Left lung (tissue), 10 donors: ENCODE results near the gene C2. TPM values are rescaled to one million over a fixed set of nuclear protein-coding genes. Genes with fewer than 3 reads are reported as not detected.

ENCODE experiments used
- ATAC-seq: fragments of 200-7000 bp; cut with Tn5 transposase; one replicate; pipeline ENCODE4 v1.9.1; 2020; ENCODE audit warnings: moderate library complexity
- DNase-seq, 4 donors: peaks; one replicate each; pipeline ENCODE4 v3.0.0-alpha.2; 2013 to 2020
- H3K27ac ChIP-seq, 2 donors: fragments of 200-600 bp; sonication (generic) in 1 of 2; one replicate each; pipeline versions ENCODE4 v1.5.0 to v1.8.0; 2020 to 2021
- H3K27me3 ChIP-seq, 2 donors: fragments of 200-600 bp; sonication (generic) in 1 of 2; one replicate each; pipeline versions ENCODE4 v1.5.0 to v1.8.0; 2020 to 2021
- H3K36me3 ChIP-seq, 2 donors: fragments of 200-600 bp; sonication (generic) in 1 of 2; one replicate each; pipeline versions ENCODE4 v1.5.0 to v1.8.0; 2020 to 2021
- H3K4me1 ChIP-seq, 2 donors: fragments of 200-600 bp; one replicate each; pipeline ENCODE4 v1.8.0; 2021
- H3K4me3 ChIP-seq, 2 donors: fragments of 200-600 bp; sonication (generic) in 1 of 2; one replicate each; pipeline versions ENCODE4 v1.5.0 to v1.8.0; 2020 to 2021; ENCODE audit warnings: mild to moderate bottlenecking in 1 of 2
- H3K9me3 ChIP-seq, 2 donors: fragments of 200-600 bp; sonication (generic) in 1 of 2; one replicate each; pipeline versions ENCODE4 v1.5.0 to v1.8.0; 2020 to 2021
- intact Hi-C, 2 donors: fragments of 100-400 bp; cut with DNase I; formaldehyde crosslinking; loops; one replicate each; pipeline versions ENCODE4 v1.11.2 to v1.14.2; 2022
- polyA plus RNA-seq, 6 donors: library from polyadenylated mRNA; unstranded; fragments of 120-200 nt; gene quantifications; one replicate each; pipeline ENCODE4 v1.2.1, GENCODE V29; 2013; ENCODE audit not compliant: insufficient read length in 6 of 6
- total RNA-seq, 2 donors: library from RNA; stranded (reverse); fragmentation: NEBNext Ultra II Directional; extraction: Animal tissue kit (Norgen Biotek cat#: 25700); gene quantifications; one replicate each; pipeline ENCODE4 v1.2.1, GENCODE V29; 2021
- TF ChIP-seq, protein P1 (sequence below), 2 donors: fragments of 200-600 bp; sonication (generic) in 1 of 2; IDR thresholded peaks; one replicate each; pipeline versions ENCODE4 v1.5.0 to v1.8.0; 2021; ENCODE audit warnings: antibody characterized with exemption in 2 of 2
- donor health status: DM: no; HTN: yes; CAD: no.
- donor health status: DM: no; HTN: no; CAD: no.

The C2 gene
- total and polyA plus RNA-seq, 8 donors = 3.3 to 192 (median 5.2) TPM

DNA sequence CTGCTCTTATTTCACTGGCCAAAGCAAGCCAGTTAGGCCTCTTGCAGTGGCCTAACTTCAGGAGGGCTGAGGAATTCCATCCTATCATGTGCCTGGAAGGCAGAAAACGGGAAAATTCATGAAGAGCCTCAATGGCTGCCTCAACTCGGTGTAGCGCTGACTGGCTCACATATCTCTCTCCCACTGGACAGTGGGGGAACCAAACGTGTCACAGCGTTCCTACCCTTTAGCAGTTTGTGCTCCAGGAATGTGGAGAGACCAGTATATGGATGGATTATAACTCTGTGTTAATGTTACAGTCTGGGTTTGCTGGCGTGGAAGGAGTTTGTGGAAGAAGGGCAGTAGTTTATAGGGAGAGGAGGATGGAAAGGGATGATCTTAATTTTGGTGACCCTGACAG lies 11.8 kb upstream of the C2 start:
- Histone ChIP-seq H3K27me3 (no peaks in the 10 kb centered on the region), H3K36me3 (no peaks in the 10 kb centered on the region), H3K27ac (no peak overlapping the region), H3K9me3 (no peaks in the 10 kb centered on the region), H3K4me1 (peaks cover 0 to 17% of the 10 kb centered on the region in 2 donors), H3K4me3 (no peak overlapping the region)
- TF ChIP-seq, protein P1, sequence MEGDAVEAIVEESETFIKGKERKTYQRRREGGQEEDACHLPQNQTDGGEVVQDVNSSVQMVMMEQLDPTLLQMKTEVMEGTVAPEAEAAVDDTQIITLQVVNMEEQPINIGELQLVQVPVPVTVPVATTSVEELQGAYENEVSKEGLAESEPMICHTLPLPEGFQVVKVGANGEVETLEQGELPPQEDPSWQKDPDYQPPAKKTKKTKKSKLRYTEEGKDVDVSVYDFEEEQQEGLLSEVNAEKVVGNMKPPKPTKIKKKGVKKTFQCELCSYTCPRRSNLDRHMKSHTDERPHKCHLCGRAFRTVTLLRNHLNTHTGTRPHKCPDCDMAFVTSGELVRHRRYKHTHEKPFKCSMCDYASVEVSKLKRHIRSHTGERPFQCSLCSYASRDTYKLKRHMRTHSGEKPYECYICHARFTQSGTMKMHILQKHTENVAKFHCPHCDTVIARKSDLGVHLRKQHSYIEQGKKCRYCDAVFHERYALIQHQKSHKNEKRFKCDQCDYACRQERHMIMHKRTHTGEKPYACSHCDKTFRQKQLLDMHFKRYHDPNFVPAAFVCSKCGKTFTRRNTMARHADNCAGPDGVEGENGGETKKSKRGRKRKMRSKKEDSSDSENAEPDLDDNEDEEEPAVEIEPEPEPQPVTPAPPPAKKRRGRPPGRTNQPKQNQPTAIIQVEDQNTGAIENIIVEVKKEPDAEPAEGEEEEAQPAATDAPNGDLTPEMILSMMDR (IDR thresholded peaks at IDR 0.05) = no peak
- DNase-seq (no peak), ATAC-seq (no peak)
- intact Hi-C loops = no loop called here

DNA sequence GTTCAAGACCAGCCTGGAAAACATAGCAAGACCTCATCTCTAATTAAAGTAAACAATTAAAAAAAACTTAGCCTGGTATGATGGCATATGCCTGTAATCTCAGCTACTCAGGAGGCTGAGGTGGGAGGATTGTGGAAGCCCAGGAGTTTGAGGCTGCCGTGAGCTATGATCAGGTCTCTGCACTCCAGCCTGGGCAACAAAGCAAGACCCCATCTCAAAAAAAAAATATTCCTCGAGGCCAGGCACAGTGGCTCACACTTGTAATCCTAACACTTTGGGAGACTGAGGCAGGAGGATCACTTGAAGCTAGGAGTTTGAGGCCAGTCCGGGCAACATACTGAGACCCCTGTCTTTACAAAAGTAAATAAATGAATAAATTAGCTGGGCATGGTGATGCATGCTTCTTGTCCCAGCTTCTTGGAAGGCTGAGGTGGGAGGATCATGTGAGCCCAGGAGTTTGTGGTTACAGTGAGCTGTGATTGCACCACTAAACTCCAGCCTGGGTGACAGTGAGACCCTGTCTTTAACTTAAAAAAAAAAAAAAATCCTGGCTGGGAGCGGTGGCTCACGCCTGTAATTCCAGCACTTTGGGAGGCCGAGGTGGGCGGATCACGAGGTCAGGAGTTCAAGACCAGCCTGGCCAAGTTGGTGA lies 9.3 kb upstream of the C2 start:
- Histone ChIP-seq H3K4me1 (peaks cover 0 to 11% of the 10 kb centered on the region in 2 donors), H3K9me3 (no peaks in the 10 kb centered on the region), H3K27ac (no peak overlapping the region), H3K4me3 (no peak overlapping the region), H3K36me3 (no peaks in the 10 kb centered on the region), H3K27me3 (no peaks in the 10 kb centered on the region)
- TF ChIP-seq, protein P1 (IDR thresholded peaks at IDR 0.05) = no peak
- DNase-seq (no peak), ATAC-seq (no peak)
- intact Hi-C loops = no loop called here

DNA sequence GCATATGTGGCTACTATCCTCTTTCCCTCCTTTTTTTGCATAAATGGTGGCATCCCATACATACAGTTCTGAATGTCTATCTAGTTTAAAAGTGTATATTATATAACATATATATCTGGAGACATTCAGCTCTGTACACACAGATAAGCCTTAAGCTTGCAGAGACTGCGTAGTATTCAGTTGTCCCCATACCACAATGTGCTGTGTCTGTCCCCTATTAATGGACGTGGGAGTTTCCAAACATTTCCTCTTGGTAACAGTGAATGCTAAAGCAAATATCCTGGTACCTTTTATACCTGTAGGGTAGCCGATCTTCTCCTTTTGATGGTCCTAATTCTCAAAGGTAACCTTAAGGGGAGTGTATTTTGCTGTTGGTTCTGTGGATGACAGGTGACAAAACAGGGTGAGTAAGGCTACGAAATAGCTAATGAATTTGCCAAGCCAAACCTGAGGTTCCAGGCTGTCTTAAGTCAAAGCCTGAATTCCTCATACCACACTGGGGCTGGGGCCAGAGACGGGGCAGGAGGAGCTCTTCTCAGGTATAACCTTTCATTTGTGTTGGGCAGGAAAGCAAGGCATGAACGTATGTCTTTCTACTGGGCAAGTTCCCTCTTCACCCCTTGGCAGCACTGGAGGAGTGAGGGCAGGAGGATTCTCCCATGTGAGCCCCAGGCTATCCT lies 7.8 kb upstream of the C2 start:
- H3K4me3 ChIP-seq = no peak overlapping the region
- H3K27ac ChIP-seq = peak overlapping the region in 1 of 2 donors; percentile 35
- DNase-seq (no peak), ATAC-seq (peak; percentile 8)
- H3K36me3 ChIP-seq = no peaks in the 10 kb centered on the region
- H3K27me3 ChIP-seq = no peaks in the 10 kb centered on the region
- intact Hi-C loops = no loop called here
- peaks cover 0 to 11% of the 10 kb centered on the region in 2 donors for H3K4me1 ChIP-seq
- TF ChIP-seq, protein P1 (IDR thresholded peaks at IDR 0.05) = no peak
- no peaks in the 10 kb centered on the region for H3K9me3 ChIP-seq

DNA sequence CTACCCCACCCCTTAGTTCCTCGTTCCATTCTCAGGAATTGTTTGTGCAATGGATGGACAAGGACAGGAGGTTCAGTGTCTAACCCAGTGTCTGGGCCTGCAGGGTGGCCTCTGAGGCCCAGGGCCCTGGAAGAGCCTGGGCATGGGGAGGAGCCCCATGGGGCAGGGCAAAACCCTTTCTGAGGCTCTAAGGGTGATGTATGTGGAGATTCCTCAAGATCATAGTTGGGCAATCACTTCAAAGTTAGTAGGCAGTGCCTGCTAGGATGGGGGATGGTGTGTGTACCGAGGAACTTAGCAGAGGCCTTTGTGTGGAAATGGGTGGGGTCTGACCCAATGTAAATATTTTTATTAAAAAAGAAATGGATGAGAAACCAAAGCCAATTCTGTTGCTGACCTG lies 6.7 kb upstream of the C2 start:
- Histone ChIP-seq H3K9me3 (no peaks in the 10 kb centered on the region), H3K27me3 (no peaks in the 10 kb centered on the region), H3K36me3 (no peaks in the 10 kb centered on the region), H3K4me1 (peaks cover 0 to 11% of the 10 kb centered on the region in 2 donors), H3K27ac (peak overlapping the region in 1 of 2 donors; percentile 35), H3K4me3 (no peak overlapping the region)
- ATAC-seq (peak; percentile 91), DNase-seq (no peak)
- intact Hi-C loops = no loop called here
- TF ChIP-seq, protein P1 (IDR thresholded peaks at IDR 0.05) = no peak

DNA sequence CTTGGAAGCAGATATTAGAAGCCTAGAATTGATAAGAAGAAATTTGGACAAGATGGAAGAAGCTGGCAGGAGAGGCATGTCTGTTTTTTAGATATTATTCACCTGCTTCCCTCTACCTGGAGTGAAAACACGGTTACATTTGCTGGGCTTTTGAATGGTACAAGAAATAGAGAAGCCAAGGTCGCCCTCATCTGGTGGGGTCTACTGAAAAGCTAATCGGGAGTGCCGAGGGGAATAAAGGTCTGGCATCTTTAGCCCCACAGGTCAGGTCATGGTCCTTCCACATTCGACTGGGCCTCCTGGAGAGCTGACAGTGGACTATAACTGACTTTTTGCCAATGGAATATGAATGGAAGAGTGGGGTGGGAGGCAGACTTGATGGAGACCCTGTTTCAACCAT lies 4.6 kb upstream of the C2 start:
- Histone ChIP-seq H3K27me3 (no peaks in the 10 kb centered on the region), H3K36me3 (no peaks in the 10 kb centered on the region), H3K4me3 (no peak overlapping the region), H3K27ac (no peak overlapping the region), H3K4me1 (peaks cover 0 to 16% of the 10 kb centered on the region in 2 donors), H3K9me3 (no peaks in the 10 kb centered on the region)
- TF ChIP-seq, protein P1 (IDR thresholded peaks at IDR 0.05) = peak in 1 of 2 donors; percentile 14
- ATAC-seq = peak; percentile 12
- no peak for DNase-seq
- intact Hi-C loops = no loop called here
